GM21723 (cell line): ENCODE data around the gene ATP5MC2.
"Not testable (repeated sequence)": the region's sequence is repeated elsewhere in the genome, so short reads cannot be mapped to it uniquely, and the experiment has no call there.

ENCODE experiments used
- ATAC-seq: cut with Tn5 transposase; IDR thresholded peaks from one replicate; pipeline ENCODE4 v1.9.1; 2021; ENCODE audit warnings: mild to moderate bottlenecking, moderate library complexity; ENCODE audit not compliant: unreplicated experiment

ATP5MC2 gene

GRCh38 chr12:53675701-53676607 is at the start of gene ATP5MC2:
TSS of gene ATP5MC2 (minus strand) at chr12:53676083. CDS start at chr12:53672614, 3,469 bp downstream.
- ATAC-seq: peak; percentile 96

- ATAC-seq: no peak
Observed at GRCh38 chr12:53722450-53723041, 46.7 kb upstream of the ATP5MC2 start.

GRCh38 chr12:53720946-53721345 is 45.1 kb upstream of the ATP5MC2 start:
- ATAC-seq: no peak

GRCh38 chr12:53719649-53720048 is 43.8 kb upstream of the ATP5MC2 start:
- no peak for ATAC-seq

GRCh38 chr12:53718567-53718966 is 42.7 kb upstream of the ATP5MC2 start:
- not testable (repeated sequence) for ATAC-seq

GRCh38 chr12:53717319-53717718 is 41.4 kb upstream of the ATP5MC2 start:
- ATAC-seq: no peak

GRCh38 chr12:53714004-53714403 is 38.1 kb upstream of the ATP5MC2 start:
- no peak for ATAC-seq

GRCh38 chr12:53713516-53713915 is 37.6 kb upstream of the ATP5MC2 start:
- ATAC-seq: no peak

- ATAC-seq: no peak
Observed at GRCh38 chr12:53712059-53712643, 36.3 kb upstream of the ATP5MC2 start.

- no peak for ATAC-seq
Observed at GRCh38 chr12:53710091-53710490, 34.2 kb upstream of the ATP5MC2 start.

- ATAC-seq: no peak
Observed at GRCh38 chr12:53709671-53710070, 33.8 kb upstream of the ATP5MC2 start.

- ATAC-seq: no peak
Observed at GRCh38 chr12:53706080-53706479, 30.2 kb upstream of the ATP5MC2 start.

- ATAC-seq: no peak
Observed at GRCh38 chr12:53703756-53704155, 27.9 kb upstream of the ATP5MC2 start.

GRCh38 chr12:53701518-53702264 is 25.8 kb upstream of the ATP5MC2 start:
- no peak for ATAC-seq

- no peak for ATAC-seq
Observed at GRCh38 chr12:53700567-53700966, 24.7 kb upstream of the ATP5MC2 start.

GRCh38 chr12:53699678-53700025 is 23.8 kb upstream of the ATP5MC2 start:
- ATAC-seq: no peak

GRCh38 chr12:53698948-53699677 is 23.2 kb upstream of the ATP5MC2 start:
- ATAC-seq: no peak

GRCh38 chr12:53696655-53697331 is 20.9 kb upstream of the ATP5MC2 start:
- no peak for ATAC-seq

- ATAC-seq: no peak
Observed at GRCh38 chr12:53696285-53696654, 20.4 kb upstream of the ATP5MC2 start.
